H1 (cell line): ENCODE data around the gene PSME2. TPM values are rescaled to one million over a fixed set of nuclear protein-coding genes. Genes with fewer than 3 reads are reported as not detected.

ENCODE experiments used
- CTCF ChIA-PET: fragments of 300-600 bp; sonication (Branson Sonifier 250); formaldehyde crosslinking; loops from one replicate; lab custom pipeline; 2021; ENCODE audit not compliant: partially characterized antibody; lab: Charles Lee
- POLR2A ChIA-PET: fragments of 300-600 bp; sonication (Branson Sonifier 250); formaldehyde crosslinking; loops from one replicate; lab custom pipeline; 2021; ENCODE audit warnings: inconsistent platforms; ENCODE audit not compliant: partially characterized antibody; lab: Charles Lee
- DNase-seq, 2 experiments: peaks; one replicate each; pipeline versions ENCODE4 v3.0.0 to v3.0.0-alpha.2; 2010 to 2022; ENCODE audit warnings: low spot score in 2 of 2, low read depth in 1 of 2, mixed read lengths in 1 of 2
- FAIRE-seq: peaks from 2 replicates; lab custom pipeline; 2011; peaks lifted over from hg19 to GRCh38; lab: Jason Lieb, UNC
- H2AFZ ChIP-seq: 2 replicates; pipeline ENCODE4 v1.8.1; 2012; ENCODE audit warnings: low read length, inconsistent platforms
- H2AK5ac ChIP-seq: 2 replicates; pipeline ENCODE4 v1.6.1; 2013; ENCODE audit warnings: low read depth, low read length
- H2BK120ac ChIP-seq: replicated peaks from 2 replicates; pipeline ENCODE3; 2013; ENCODE audit warnings: low read depth, low read length, inconsistent platforms
- H2BK12ac ChIP-seq: 2 replicates; pipeline ENCODE4 v1.6.1; 2013; ENCODE audit warnings: low read depth, low read length
- H2BK15ac ChIP-seq: 2 replicates; pipeline ENCODE4 v1.6.1; 2013; ENCODE audit warnings: low read length
- H2BK20ac ChIP-seq: 2 replicates; pipeline ENCODE4 v1.6.1; 2013; ENCODE audit warnings: low read length
- H2BK5ac ChIP-seq: 2 replicates; pipeline ENCODE4 v1.6.1; 2013; ENCODE audit warnings: low read depth, low read length
- H3K14ac ChIP-seq: 2 replicates; pipeline ENCODE4 v1.6.1; 2013; ENCODE audit warnings: inconsistent platforms; ENCODE audit not compliant: insufficient read length
- H3K18ac ChIP-seq: 2 replicates; pipeline ENCODE4 v1.6.1; 2013; ENCODE audit warnings: low read length; ENCODE audit errors: extremely low read depth
- H3K23ac ChIP-seq: 2 replicates; pipeline ENCODE4 v1.6.1; 2013; ENCODE audit warnings: inconsistent platforms; ENCODE audit not compliant: insufficient read length
- H3K23me2 ChIP-seq: 2 replicates; pipeline ENCODE4 v1.6.1; 2013; ENCODE audit warnings: low read depth, low read length
- H3K27ac ChIP-seq: 2 replicates; pipeline ENCODE4 v1.6.1; 2011; ENCODE audit warnings: low read depth, low read length, inconsistent platforms
- H3K27me3 ChIP-seq, 4 experiments: replicated peaks in 1 of 4; 1 replicate in 1 of 4; 2 replicates in 3 of 4; pipeline versions ENCODE4 v1.6.1 to v1.8.1; 2011 to 2013; ENCODE audit warnings: low read length in 3 of 4, mild to moderate bottlenecking in 3 of 4, inconsistent platforms in 2 of 4, mixed read lengths in 2 of 4, moderate library complexity in 1 of 4; ENCODE audit not compliant: control insufficient read depth in 3 of 4, insufficient read depth in 3 of 4; ENCODE audit errors: extremely low read depth in 1 of 4
- H3K36me3 ChIP-seq, 4 experiments: 2 replicates each; pipeline versions ENCODE4 v1.6.1 to v1.8.1; 2011 to 2013; ENCODE audit warnings: mild to moderate bottlenecking in 4 of 4, low read length in 3 of 4, moderate library complexity in 2 of 4, control low read depth in 1 of 4, inconsistent platforms in 1 of 4; ENCODE audit not compliant: insufficient read depth in 4 of 4, control insufficient read depth in 2 of 4
- H3K4ac ChIP-seq: replicated peaks from 2 replicates; pipeline ENCODE3; 2013; ENCODE audit warnings: low read length, low read depth, mixed read lengths, inconsistent platforms; ENCODE audit not compliant: insufficient read length
- H3K4me1 ChIP-seq, 4 experiments: replicated peaks in 1 of 4; 1 replicate in 1 of 4; 2 replicates in 3 of 4; pipeline versions ENCODE4 v1.6.1 to v1.8.1; 2011 to 2013; ENCODE audit warnings: low read length in 3 of 4, inconsistent platforms in 2 of 4, mixed read lengths in 1 of 4; ENCODE audit not compliant: insufficient read depth in 4 of 4, control insufficient read depth in 3 of 4
- H3K4me2 ChIP-seq, 2 experiments: 2 replicates each; pipeline versions ENCODE4 v1.6.1 to v1.8.1; 2011 to 2013; ENCODE audit warnings: low read depth in 2 of 2, low read length in 2 of 2, control low read depth in 1 of 2, inconsistent platforms in 1 of 2, mild to moderate bottlenecking in 1 of 2; ENCODE audit not compliant: insufficient read depth in 1 of 2
- H3K4me3 ChIP-seq, 4 experiments: fragments of 200-600, 300-600 bp in 1 of 4; sonication (generic), shearing (Covaris generic), sonication (Bioruptor Twin) in 1 of 4; 2 replicates each; pipeline versions ENCODE4 v1.5.1 to v1.8.1; 2011 to 2016; ENCODE audit warnings: low read length in 4 of 4, low read depth in 3 of 4, control low read depth in 2 of 4, inconsistent platforms in 2 of 4, mild to moderate bottlenecking in 2 of 4, mixed read lengths in 1 of 4, moderate library complexity in 1 of 4; ENCODE audit not compliant: insufficient read depth in 2 of 4; ENCODE audit errors: extremely low read depth in 1 of 4
- H3K56ac ChIP-seq: replicated peaks from 2 replicates; pipeline ENCODE3; 2013; ENCODE audit warnings: low read depth, mild to moderate bottlenecking, mixed read lengths, low read length, inconsistent platforms; ENCODE audit not compliant: insufficient read length
- H3K79me1 ChIP-seq: 2 replicates; pipeline ENCODE4 v1.6.1; 2013; ENCODE audit warnings: low read depth, low read length, control low read depth
- H3K79me2 ChIP-seq, 2 experiments: 2 replicates each; pipeline versions ENCODE4 v1.6.1 to v1.8.1; 2012 to 2013; ENCODE audit warnings: low read length in 2 of 2, mild to moderate bottlenecking in 2 of 2, inconsistent platforms in 1 of 2; ENCODE audit not compliant: insufficient read depth in 2 of 2, control insufficient read depth in 1 of 2
- H3K9ac ChIP-seq, 4 experiments: replicated peaks in 1 of 4; 1 replicate in 1 of 4; 2 replicates in 3 of 4; pipeline versions ENCODE4 v1.6.1 to v1.8.1; 2011 to 2013; ENCODE audit warnings: low read depth in 3 of 4, low read length in 3 of 4, control low read depth in 2 of 4, mild to moderate bottlenecking in 2 of 4, moderate library complexity in 2 of 4, inconsistent platforms in 1 of 4; ENCODE audit errors: extremely low read depth in 1 of 4
- H3K9me3 ChIP-seq, 2 experiments: 2 replicates each; pipeline versions ENCODE4 v1.6.1 to v1.8.1; 2012 to 2013; ENCODE audit warnings: mild to moderate bottlenecking in 2 of 2, moderate library complexity in 2 of 2, control low read depth in 1 of 2, inconsistent platforms in 1 of 2, low read depth in 1 of 2, low read length in 1 of 2, mixed read lengths in 1 of 2; ENCODE audit not compliant: insufficient read depth in 2 of 2
- H4K20me1 ChIP-seq, 2 experiments: replicated peaks in 1 of 2; 2 replicates each; pipeline versions ENCODE3 to v1.8.1; 2011 to 2013; ENCODE audit warnings: inconsistent platforms in 2 of 2, low read length in 2 of 2, mild to moderate bottlenecking in 1 of 2; ENCODE audit not compliant: insufficient read depth in 2 of 2, control insufficient read depth in 1 of 2
- H4K5ac ChIP-seq: 2 replicates; pipeline ENCODE4 v1.6.1; 2013; ENCODE audit warnings: low read length, low read depth, mixed read lengths, inconsistent platforms; ENCODE audit not compliant: insufficient read length
- H4K8ac ChIP-seq: 2 replicates; pipeline ENCODE4 v1.8.0; 2013; ENCODE audit warnings: mild to moderate bottlenecking, moderate library complexity, low read length, inconsistent platforms; ENCODE audit not compliant: insufficient read depth; ENCODE audit errors: extremely low read depth
- H4K91ac ChIP-seq: replicated peaks from 2 replicates; pipeline ENCODE3; 2013; ENCODE audit warnings: low read length, mixed read lengths, inconsistent platforms; ENCODE audit not compliant: insufficient read length
- CEBPB ChIP-seq: IDR thresholded peaks from 2 replicates; pipeline ENCODE4 v1.6.1; 2012; ENCODE audit warnings: low read depth, low read length
- CTCF ChIP-seq, 3 experiments: IDR thresholded peaks; 1 replicate in 2 of 3; 2 replicates in 1 of 3; pipeline versions ENCODE4 v1.5.1 to v1.6.1; 2011; ENCODE audit warnings: low read length in 3 of 3, mild to moderate bottlenecking in 3 of 3, inconsistent platforms in 2 of 3, low read depth in 1 of 3, moderate library complexity in 1 of 3; ENCODE audit not compliant: insufficient read depth in 1 of 3; ENCODE audit errors: control extremely low read depth in 1 of 3
- HDAC6 ChIP-seq: IDR thresholded peaks from one replicate; pipeline ENCODE4 v1.7.1; 2012; ENCODE audit warnings: low read depth, mild to moderate bottlenecking, inconsistent platforms, low read length, moderate library complexity
- KDM4A ChIP-seq: IDR thresholded peaks from one replicate; pipeline ENCODE4 v1.7.1; 2012; ENCODE audit warnings: low read depth, mild to moderate bottlenecking, moderate library complexity, low read length, inconsistent platforms; ENCODE audit not compliant: severe bottlenecking
- NRF1 ChIP-seq: IDR thresholded peaks from 2 replicates; pipeline ENCODE4 v1.6.1; 2011; ENCODE audit warnings: mild to moderate bottlenecking, low read depth, low read length, improper control_type of control experiment
- POLR2A ChIP-seq, 2 experiments: IDR thresholded peaks; 1 replicate in 1 of 2; 2 replicates in 1 of 2; pipeline ENCODE4 v1.6.1; 2011; ENCODE audit warnings: low read depth in 2 of 2, low read length in 2 of 2, mild to moderate bottlenecking in 2 of 2; ENCODE audit errors: control extremely low read depth in 1 of 2
- RBBP5 ChIP-seq: IDR thresholded peaks from 2 replicates; pipeline ENCODE4 v1.7.1; 2012; ENCODE audit warnings: low read depth, mild to moderate bottlenecking, inconsistent platforms, low read length, moderate library complexity, borderline replicate concordance
- SAP30 ChIP-seq: fragments of 300-600 bp; sonication (generic); IDR thresholded peaks from 2 replicates; pipeline ENCODE4 v1.7.1; 2012; ENCODE audit warnings: low read length, moderate library complexity, mild to moderate bottlenecking, inconsistent platforms; ENCODE audit not compliant: insufficient read depth, insufficient replicate concordance
- TAF1 ChIP-seq: IDR thresholded peaks from 2 replicates; pipeline ENCODE4 v1.6.1; 2011; ENCODE audit warnings: mild to moderate bottlenecking, low read depth, low read length
- TBP ChIP-seq: IDR thresholded peaks from 2 replicates; pipeline ENCODE4 v1.6.1; 2011; ENCODE audit warnings: low read depth, low read length, improper control_type of control experiment
- WGBS, 2 experiments: shearing (Covaris generic) in 1 of 2; methylation state at CpG; one replicate each; pipeline versions ENCODE4 v1.1.6 to v1.1.7; 2013 to 2015; ENCODE audit warnings: low lambda C conversion rate in 2 of 2, mixed read lengths in 2 of 2, inconsistent platforms in 1 of 2, low coverage in 1 of 2, missing lambda C conversion rate in 1 of 2; ENCODE audit not compliant: insufficient replicate concordance in 2 of 2, insufficient coverage in 1 of 2, insufficient read length in 1 of 2; ENCODE audit errors: extremely low coverage in 1 of 2, missing lambda C conversion rate in 1 of 2; 5-methylcytosine and 5-hydroxymethylcytosine counted together
- polyA plus RNA-seq, 7 experiments: library from polyadenylated mRNA; depleted of rRNA in 3 of 7; stranded (reverse) in 5 of 7; unstranded in 2 of 7; fragments of >200 nt in 5 of 7; fragments of 200-250 nt in 2 of 7; gene quantifications; 1 replicate in 5 of 7; 2 replicates in 1 of 7; 4 replicates in 1 of 7; pipeline versions ENCODE4 v1.2.1 to v1.2.3, GENCODE V29; 2011 to 2013; ENCODE audit warnings: missing spikeins in 2 of 7, mixed read lengths in 2 of 7
- total RNA-seq: library from RNA; stranded (reverse); fragmentation: NEBNext Ultra II Directional; extraction: Animal tissue kit (Norgen Biotek cat#: 25700); gene quantifications from 2 replicates; pipeline ENCODE4 v1.2.1, GENCODE V29; 2021

The PSME2 gene
- total and polyA plus RNA-seq, 2 of the 8 experiments (the other 6 are each of a cell fraction or from before 2014, with no cell fraction given) = 71.8 to 111 TPM

DNA sequence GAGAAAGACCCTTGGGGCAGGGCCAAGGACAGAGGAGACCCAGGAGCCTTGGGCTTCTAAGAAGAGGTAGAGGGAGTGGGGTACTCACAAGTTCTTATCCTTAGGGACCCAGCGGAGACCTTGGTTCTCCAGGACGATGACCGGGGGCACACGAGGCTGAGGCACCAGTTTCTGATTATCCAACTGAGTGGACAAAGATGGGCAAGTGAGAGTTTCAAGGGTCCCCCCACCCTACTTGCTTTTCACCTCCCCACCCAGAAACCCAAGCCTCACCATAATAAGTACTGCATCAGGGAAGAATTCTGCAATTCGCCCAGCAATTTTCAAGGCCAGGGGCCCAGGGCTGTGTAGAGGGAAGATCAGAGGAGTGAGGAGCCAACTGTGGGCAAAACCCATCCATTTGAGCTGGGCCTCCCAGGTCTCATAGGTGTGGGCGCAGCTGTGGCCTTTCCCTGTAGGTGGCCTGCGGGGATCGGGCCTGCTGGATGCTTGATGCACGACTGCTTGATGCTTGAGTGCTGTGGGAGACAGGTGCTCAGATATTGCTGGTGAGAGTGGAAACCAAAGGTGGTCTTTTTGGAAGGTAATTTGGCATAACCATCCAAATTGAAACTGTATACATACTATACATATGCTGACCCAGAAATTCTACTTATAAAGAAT is 7.0 kb downstream of the PSME2 start:
- H3K79me2 ChIP-seq = peaks cover 0 to 12% of the 10 kb centered on the region in 2 experiments; a peak in 2 of 4 replicates
- H2BK20ac ChIP-seq = no peak overlapping the region
- no peak overlapping the region for H2AFZ ChIP-seq
- no peak overlapping the region for H2BK120ac ChIP-seq
- H3K56ac ChIP-seq = no peak overlapping the region
- no peak overlapping the region for H3K14ac ChIP-seq
- H3K4ac ChIP-seq = no peak overlapping the region
- H3K4me3 ChIP-seq = peak overlapping the region in 3 of 4 experiments; percentile 10 to 99 (median 79); a peak in 5 of 8 replicates
- peaks cover 8 to 33% (median 16%) of the 10 kb centered on the region in 4 experiments; a peak in 6 of 8 replicates for H3K36me3 ChIP-seq
- H2BK15ac ChIP-seq = no peak overlapping the region
- no peak overlapping the region for H3K18ac ChIP-seq
- H4K8ac ChIP-seq = no peak overlapping the region
- no peak for FAIRE-seq
- peaks cover 8% of the 10 kb centered on the region; the same call in 1 of the 2 replicates for H3K23me2 ChIP-seq
- H3K27me3 ChIP-seq = no peaks in the 10 kb centered on the region
- H3K23ac ChIP-seq = no peak overlapping the region
- no peak overlapping the region for H2AK5ac ChIP-seq
- ChIA-PET POLR2A (interaction anchor here (0.9 to 10.5 kb wide), 11 partner anchors 8 to 81 kb away, joined by 3 to 118 read pairs (median 4); partner anchors contain the start of genes DCAF11, IRF9, NRL and PSME2), CTCF (interaction anchor here (0.6 to 3.1 kb wide), 7 partner anchors 12 to 82 kb away, joined by 3 to 18 read pairs (median 3); partner anchors contain the start of genes DCAF11, IRF9 and NRL)
- H2BK12ac ChIP-seq = no peak overlapping the region
- no peak overlapping the region for H4K91ac ChIP-seq
- H3K4me2 ChIP-seq = peak overlapping the region; percentile 53 to 55
- H3K4me1 ChIP-seq = peaks cover 0 to 10% (median 7%) of the 10 kb centered on the region in 4 experiments; a peak in 5 of 7 replicates
- no peaks in the 10 kb centered on the region for H3K9me3 ChIP-seq
- 91% methylated on average over 9 of the region's 9 CpGs; no CpG with 5 or more reads in 1 of the 2 experiments for WGBS, 2 experiments
- DNase-seq = no peak
- H3K9ac ChIP-seq = no peak overlapping the region; a peak in 1 of 7 replicates
- H3K27ac ChIP-seq = no peak overlapping the region
- no peak overlapping the region for H4K5ac ChIP-seq
- H2BK5ac ChIP-seq = no peak overlapping the region
- H4K20me1 ChIP-seq = peaks cover 0 to 1% of the 10 kb centered on the region in 2 experiments
- peaks cover 4% of the 10 kb centered on the region; the same call in 1 of the 2 replicates for H3K79me1 ChIP-seq
- no peak for TF ChIP-seq CTCF (IDR thresholded peaks at IDR 0.05; ENCODE audit: control extremely low read depth in 1 of 3, insufficient read depth in 1 of 3, low read depth in 1 of 3, low read length in 3 of 3)
- TF ChIP-seq SAP30 = no peak
- TF ChIP-seq TBP = no peak
- TF ChIP-seq HDAC6 = no peak
- TF ChIP-seq NRF1 = no peak
- no peak for TF ChIP-seq POLR2A (IDR thresholded peaks at IDR 0.05; ENCODE audit: control extremely low read depth in 1 of 2, low read depth in 2 of 2, low read length in 2 of 2)
- no peak for TF ChIP-seq KDM4A
- no peak for TF ChIP-seq CEBPB
- no peak for TF ChIP-seq TAF1
- no peak for TF ChIP-seq RBBP5
